HepG2 (cell line): Measurements from ENCODE around the gene P2RX6. TPM values are rescaled to one million over a fixed set of nuclear protein-coding genes. Genes with fewer than 3 reads are reported as not detected.

Source experiments
- ADNP ChIP-seq: sonication (generic); formaldehyde crosslinking; IDR thresholded peaks from 2 replicates; pipeline ENCODE4 v1.4.0; 2020; ENCODE audit warnings: missing genetic modification reagents
- AHR ChIP-seq: IDR thresholded peaks from 2 replicates; pipeline ENCODE4 v1.6.1; 2018; ENCODE audit warnings: missing genetic modification reagents, missing compliant biosample characterization
- CEBPG ChIP-seq: IDR thresholded peaks from 2 replicates; pipeline ENCODE4 v1.6.1; 2016
- HNF4G ChIP-seq, 2 experiments: sonication (generic) in 1 of 2; formaldehyde crosslinking in 1 of 2; IDR thresholded peaks; 2 replicates each; pipeline versions ENCODE4 v1.4.0 to v1.6.1; 2011 to 2020; ENCODE audit warnings: borderline replicate concordance in 2 of 2, low read depth in 2 of 2, mild to moderate bottlenecking in 2 of 2, low read length in 1 of 2, missing genetic modification reagents in 1 of 2, moderate library complexity in 1 of 2
- MAFG ChIP-seq: sonication (generic); formaldehyde crosslinking; IDR thresholded peaks from 2 replicates; pipeline ENCODE4 v1.5.1; 2020; ENCODE audit warnings: mild to moderate bottlenecking, missing genetic modification reagents
- MBNL3 ChIP-seq: fragments of 250-450 bp; sonication (Bioruptor Pico); conservative IDR thresholded peaks from 2 replicates; pipeline ENCODE4 v1.8.0; 2022; ENCODE audit warnings: mild to moderate bottlenecking, inconsistent platforms
- NR2C2 ChIP-seq: sonication (generic); formaldehyde crosslinking; IDR thresholded peaks from 2 replicates; pipeline ENCODE4 v1.4.0; 2020; ENCODE audit warnings: missing genetic modification reagents, mild to moderate bottlenecking, moderate library complexity, borderline replicate concordance
- PLRG1 ChIP-seq: fragments of 450-650 bp; conservative IDR thresholded peaks from 2 replicates; pipeline ENCODE4 v1.6.1; 2016
- POLR2G ChIP-seq: fragments of 200-400 bp; formaldehyde crosslinking; IDR thresholded peaks from 2 replicates; pipeline ENCODE4 v1.6.1; 2018; ENCODE audit warnings: mild to moderate bottlenecking, low read depth, low read length, moderate library complexity
- PRDM15 ChIP-seq: sonication (generic); formaldehyde crosslinking; IDR thresholded peaks from 2 replicates; pipeline ENCODE4 v1.4.0; 2020; ENCODE audit warnings: missing genetic modification reagents
- TBX3 ChIP-seq: fragments of 450-650 bp; IDR thresholded peaks from 2 replicates; pipeline ENCODE4 v1.6.1; 2017; ENCODE audit warnings: antibody characterized with exemption, mild to moderate bottlenecking, inconsistent platforms, borderline replicate concordance
- ZMYM3 ChIP-seq: sonication (generic); formaldehyde crosslinking; IDR thresholded peaks from 2 replicates; pipeline ENCODE4 v1.5.1; 2020; ENCODE audit warnings: mild to moderate bottlenecking, missing genetic modification reagents
- ZNF101 ChIP-seq: sonication (generic); formaldehyde crosslinking; IDR thresholded peaks from 2 replicates; pipeline ENCODE4 v1.4.0; 2020; ENCODE audit warnings: mild to moderate bottlenecking, low read depth, missing genetic modification reagents, borderline replicate concordance
- ZNF18 ChIP-seq: sonication (generic); formaldehyde crosslinking; IDR thresholded peaks from 2 replicates; pipeline ENCODE4 v1.8.0; 2022; ENCODE audit warnings: mild to moderate bottlenecking, missing genetic modification reagents; ENCODE audit not compliant: insufficient replicate concordance
- ZNF350 ChIP-seq: sonication (generic); formaldehyde crosslinking; IDR thresholded peaks from 2 replicates; pipeline ENCODE4 v1.4.0; 2020; ENCODE audit warnings: mild to moderate bottlenecking, low read depth, missing genetic modification reagents, borderline replicate concordance
- ZNF567 ChIP-seq: sonication (generic); formaldehyde crosslinking; IDR thresholded peaks from 2 replicates; pipeline ENCODE4 v1.8.1; 2023; ENCODE audit warnings: mild to moderate bottlenecking, missing genetic modification reagents, borderline replicate concordance
- ZNF639 ChIP-seq: conservative IDR thresholded peaks from 2 replicates; pipeline ENCODE4 v1.6.1; 2018; ENCODE audit warnings: missing genetic modification reagents
- ZNF776 ChIP-seq: sonication (generic); formaldehyde crosslinking; IDR thresholded peaks from 2 replicates; pipeline ENCODE4 v1.4.0; 2020; ENCODE audit warnings: mild to moderate bottlenecking, missing genetic modification reagents
- ZNF839 ChIP-seq: sonication (generic); formaldehyde crosslinking; IDR thresholded peaks from 2 replicates; pipeline ENCODE4 v1.4.0; 2020; ENCODE audit warnings: missing genetic modification reagents, mild to moderate bottlenecking, borderline replicate concordance
- polyA plus RNA-seq, 8 experiments: library from polyadenylated mRNA; depleted of rRNA in 3 of 8; stranded (reverse) in 7 of 8; unstranded in 1 of 8; fragments of >200 nt; fragmentation: Illumina TruSeq in 4 of 8; extraction: Trizol in 4 of 8; gene quantifications; 2 replicates each; pipeline versions ENCODE4 v1.2.1 to v1.2.3, GENCODE V29; 2011 to 2016; ENCODE audit warnings: low read depth in 4 of 8, missing spikeins in 1 of 8, mixed read lengths in 1 of 8; ENCODE audit not compliant: insufficient read depth in 1 of 8
- total RNA-seq, 5 experiments: library from RNA; depleted of rRNA; stranded (reverse); fragments of >200 nt; fragmentation: Illumina TruSeq; extraction: Trizol; gene quantifications; 2 replicates each; pipeline ENCODE4 v1.2.3, GENCODE V29; 2016; ENCODE audit warnings: low read depth in 1 of 5

Gene P2RX6
- total and polyA plus RNA-seq, 2 of the 13 experiments (the other 11 are each of a cell fraction or from before 2014, with no cell fraction given): 0.04 to 0.12 TPM

- TF ChIP-seq PRDM15 (CRISPR knock-in tag): no peak
- no peak for TF ChIP-seq ADNP
- TF ChIP-seq ZNF350 (CRISPR knock-in tag): no peak
- no peak for TF ChIP-seq AHR (CRISPR knock-in tag)
- peak; percentile 63 for TF ChIP-seq POLR2G
- no peak for TF ChIP-seq ZNF776
- no peak for TF ChIP-seq ZNF18 (CRISPR knock-in tag)
- no peak for TF ChIP-seq ZNF839 (CRISPR knock-in tag)
- peak; percentile 59; the same call in 1 of the 2 replicates for TF ChIP-seq ZMYM3
- TF ChIP-seq ZNF101 (CRISPR knock-in tag): no peak
- TF ChIP-seq ZNF567: no peak
- TF ChIP-seq PLRG1: no peak
- TF ChIP-seq NR2C2 (CRISPR knock-in tag): peak; percentile 50
- no peak for TF ChIP-seq MAFG (CRISPR knock-in tag)
- no peak for TF ChIP-seq MBNL3 (CRISPR knock-in tag)
- peak; percentile 26; the same call in 1 of the 2 replicates for TF ChIP-seq CEBPG
- no peak for TF ChIP-seq TBX3
- no peak for TF ChIP-seq ZNF639 (CRISPR knock-in tag)
- no peak for TF ChIP-seq HNF4G (IDR thresholded peaks at IDR 0.05; ENCODE audit: borderline replicate concordance, low read depth, low read length)
- no peak for TF ChIP-seq HNF4G (CRISPR knock-in tag; IDR thresholded peaks at IDR 0.05; ENCODE audit: borderline replicate concordance, low read depth)
Measured at GRCh38 chr22:21014726-21015465, at the start of gene P2RX6 (continued).
